PC-3 (cell line): Measurements from ENCODE around the gene GPD2. TPM values are rescaled to one million over a fixed set of nuclear protein-coding genes. Genes with fewer than 3 reads are reported as not detected.

Source experiments
- ATAC-seq: fragments of 200-7000 bp; cut with Tn5 transposase; 2 replicates; pipeline ENCODE4 v1.9.1; 2020; ENCODE audit warnings: mild to moderate bottlenecking, moderate library complexity
- BruUV-seq: library from RNA; stranded (reverse); fragments of 400-500 nt; replicated peaks from 2 replicates; lab custom pipeline; 2021; lab: Mats Ljungman, UMichigan
- CTCF ChIA-PET: fragments of 300-600 bp; sonication (Branson Sonifier 250); formaldehyde crosslinking; loops from one replicate; lab custom pipeline; 2022; ENCODE audit warnings: antibody characterized with exemption; lab: Charles Lee
- POLR2A ChIA-PET: fragments of 300-600 bp; sonication (Branson Sonifier 250); formaldehyde crosslinking; loops from one replicate; lab custom pipeline; 2022; ENCODE audit warnings: antibody characterized with exemption; ENCODE audit not compliant: unreplicated experiment; lab: Charles Lee
- DNase-seq: peaks from one replicate; pipeline ENCODE4 v3.0.0-alpha.2; 2015
- H2AFZ ChIP-seq: fragments of 300-600 bp; sonication (generic); 2 replicates; pipeline ENCODE4 v1.6.0; 2016; ENCODE audit warnings: antibody characterized with exemption, low read length
- H3F3A ChIP-seq: fragments of 300-600 bp; sonication (generic); one replicate; pipeline ENCODE4 v1.6.0; 2017; ENCODE audit warnings: antibody characterized with exemption, low read length, control low read depth, mild to moderate bottlenecking; ENCODE audit not compliant: unreplicated experiment
- H3K27ac ChIP-seq: fragments of 300-600 bp; sonication (generic); 2 replicates; pipeline ENCODE4 v1.5.1; 2016; ENCODE audit warnings: mild to moderate bottlenecking, low read length
- H3K27me3 ChIP-seq: fragments of 300-600 bp; sonication (generic); 2 replicates; pipeline ENCODE4 v1.6.1; 2016; ENCODE audit warnings: low read length, mixed read lengths
- H3K36me3 ChIP-seq: fragments of 300-600 bp; sonication (generic); 2 replicates; pipeline ENCODE4 v1.6.1; 2016; ENCODE audit warnings: low read depth, mixed run types, low read length, mixed read lengths
- H3K4me1 ChIP-seq: fragments of 300-600 bp; sonication (generic); 2 replicates; pipeline ENCODE4 v1.5.1; 2016; ENCODE audit warnings: low read length; ENCODE audit not compliant: insufficient read depth
- H3K4me2 ChIP-seq: fragments of 300-600 bp; sonication (generic); 2 replicates; pipeline ENCODE4 v1.6.0; 2016; ENCODE audit warnings: low read length
- H3K4me3 ChIP-seq: fragments of 300-600 bp; sonication (generic); 2 replicates; pipeline ENCODE4 v1.5.1; 2016; ENCODE audit warnings: mild to moderate bottlenecking, low read length, mixed read lengths
- H3K79me2 ChIP-seq: fragments of 300-600 bp; sonication (generic); 2 replicates; pipeline ENCODE4 v1.6.1; 2017; ENCODE audit warnings: low read length, mixed read lengths
- H3K9ac ChIP-seq: fragments of 300-600 bp; sonication (generic); 2 replicates; pipeline ENCODE4 v1.6.0; 2016; ENCODE audit warnings: mild to moderate bottlenecking, low read length
- H3K9me2 ChIP-seq: fragments of 300-600 bp; sonication (generic); replicated peaks from 2 replicates; pipeline ENCODE4 v1.6.1; 2016; ENCODE audit warnings: mixed run types, low read length, mixed read lengths
- H3K9me3 ChIP-seq: fragments of 300-600 bp; sonication (generic); 2 replicates; pipeline ENCODE4 v1.6.1; 2016; ENCODE audit warnings: low read length, mixed read lengths
- H4K20me1 ChIP-seq: fragments of 300-600 bp; sonication (generic); 2 replicates; pipeline ENCODE4 v1.6.1; 2016; ENCODE audit warnings: low read length, mixed read lengths
- CTCF ChIP-seq: fragments of 300-600 bp; sonication (generic); conservative IDR thresholded peaks from 2 replicates; pipeline ENCODE4 v1.5.1; 2017; ENCODE audit warnings: antibody characterized with exemption, low read depth, mild to moderate bottlenecking, low read length
- EZH2 ChIP-seq: fragments of 300-600 bp; sonication (generic); IDR thresholded peaks from one replicate; pipeline ENCODE4 v1.6.1; 2017; ENCODE audit warnings: antibody characterized with exemption, mild to moderate bottlenecking, low read length; ENCODE audit not compliant: unreplicated experiment
- EZH2phosphoT487 ChIP-seq: fragments of 300-600 bp; sonication (generic); IDR thresholded peaks from 2 replicates; pipeline ENCODE4 v1.6.1; 2018; ENCODE audit warnings: mild to moderate bottlenecking, antibody characterized with exemption, low read length, borderline replicate concordance
- intact Hi-C: fragments of 100-400 bp; cut with micrococcal nuclease; formaldehyde crosslinking; loops from 2 replicates; pipeline ENCODE4 v1.9.0; 2023
- total RNA-seq: library from RNA; depleted of rRNA; stranded (reverse); fragments of >200 nt; gene quantifications from 2 replicates; pipeline ENCODE4 v1.2.3, GENCODE V29; 2014

Gene GPD2
- total RNA-seq, 1 experiment from 2014 or later: 107 TPM

- no peaks in the 10 kb centered on the region for H3K4me1 ChIP-seq
- ATAC-seq (no peak), DNase-seq (no peak)
- H3K9ac ChIP-seq: no peak overlapping the region
- no peaks in the 10 kb centered on the region for H3K9me2 ChIP-seq
- H2AFZ ChIP-seq: no peak overlapping the region
- no peak overlapping the region for H3K4me2 ChIP-seq
- H3K4me3 ChIP-seq: no peak overlapping the region
- no peaks in the 10 kb centered on the region for H3K36me3 ChIP-seq
- no peaks in the 10 kb centered on the region for H4K20me1 ChIP-seq
- no peak for TF ChIP-seq CTCF
- TF ChIP-seq EZH2: no peak
- no peaks in the 10 kb centered on the region for H3K9me3 ChIP-seq
- POLR2A ChIA-PET: no interaction called here
- H3K27me3 ChIP-seq: no peaks in the 10 kb centered on the region
- H3F3A ChIP-seq: no peaks in the 10 kb centered on the region
- BruUV-seq: no TSS peak
- CTCF ChIA-PET: interaction anchor here (0.6 to 1.4 kb wide), 5 partner anchors 256 to 671 kb away, joined by 3 to 10 read pairs (median 4); no protein-coding TSS in a partner anchor
- intact Hi-C loops: no loop called here
- H3K27ac ChIP-seq: no peak overlapping the region
- H3K79me2 ChIP-seq: no peaks in the 10 kb centered on the region
Observed at GRCh38 chr2:156590085-156590739, 154.0 kb downstream of the GPD2 start.

GRCh38 chr2:156592809-156593593, 156.8 kb downstream of the GPD2 start:
- CTCF ChIA-PET: no interaction called here
- TF ChIP-seq EZH2phosphoT487 (no peak), EZH2 (no peak), CTCF (no peak)
- DNase-seq: no peak

GRCh38 chr2:156593594-156593921, 157.4 kb downstream of the GPD2 start:
- Histone ChIP-seq H3K9me2 (no peaks in the 10 kb centered on the region), H2AFZ (no peak overlapping the region), H4K20me1 (no peaks in the 10 kb centered on the region), H3K36me3 (no peaks in the 10 kb centered on the region), H3K4me3 (no peak overlapping the region), H3K4me1 (no peaks in the 10 kb centered on the region), H3K27me3 (no peaks in the 10 kb centered on the region), H3K79me2 (no peaks in the 10 kb centered on the region), H3F3A (no peaks in the 10 kb centered on the region), H3K27ac (no peak overlapping the region), H3K4me2 (no peak overlapping the region), H3K9me3 (no peaks in the 10 kb centered on the region), H3K9ac (no peak overlapping the region)
- DNase-seq (no peak), ATAC-seq (no peak)
- ChIA-PET POLR2A (no interaction called here), CTCF (no interaction called here)
- TF ChIP-seq EZH2 (no peak), EZH2phosphoT487 (no peak), CTCF (no peak)
- intact Hi-C loops: no loop called here
- BruUV-seq: no TSS peak

More at GRCh38 chr2:156592809-156593593, 156.8 kb downstream of the GPD2 start:
- no peaks in the 10 kb centered on the region for H3K27me3 ChIP-seq
- no peaks in the 10 kb centered on the region for H3K36me3 ChIP-seq
- H4K20me1 ChIP-seq: no peaks in the 10 kb centered on the region
- no peak overlapping the region for H3K4me3 ChIP-seq
- no TSS peak for BruUV-seq
- ATAC-seq: no peak
- POLR2A ChIA-PET: no interaction called here
- no peaks in the 10 kb centered on the region for H3K9me3 ChIP-seq
- no peak overlapping the region for H3K27ac ChIP-seq
- H3F3A ChIP-seq: no peaks in the 10 kb centered on the region
- H2AFZ ChIP-seq: no peak overlapping the region
- no peak overlapping the region for H3K9ac ChIP-seq
- no peaks in the 10 kb centered on the region for H3K79me2 ChIP-seq
- no peaks in the 10 kb centered on the region for H3K4me1 ChIP-seq
- intact Hi-C loops: no loop called here
- no peaks in the 10 kb centered on the region for H3K9me2 ChIP-seq
- no peak overlapping the region for H3K4me2 ChIP-seq
